BE2C (cell line): ENCODE measurements around the gene CEP85L.

Experiments used
- DNase-seq: peaks from one replicate; pipeline ENCODE4 v3.0.0-alpha.2; 2020
- H3K27me3 ChIP-seq: fragments of 250-450 bp; sonication (Bioruptor Pico); 2 replicates; pipeline ENCODE4 v1.5.1; 2020; ENCODE audit warnings: mild to moderate bottlenecking
- H3K36me3 ChIP-seq: fragments of 250-450 bp; sonication (Bioruptor Pico); 2 replicates; pipeline ENCODE4 v1.5.1; 2020; ENCODE audit warnings: mild to moderate bottlenecking
- H3K4me1 ChIP-seq: fragments of 250-450 bp; sonication (Bioruptor Pico); 2 replicates; pipeline ENCODE4 v1.5.1; 2020
- H3K4me3 ChIP-seq: 2 replicates; pipeline ENCODE4 v1.5.1; 2011; ENCODE audit warnings: low read depth, low read length
- H3K9me3 ChIP-seq: fragments of 250-450 bp; sonication (Bioruptor Pico); 2 replicates; pipeline ENCODE4 v1.5.1; 2020
- CTCF ChIP-seq: IDR thresholded peaks from 2 replicates; pipeline ENCODE4 v1.5.1; 2012; ENCODE audit warnings: mild to moderate bottlenecking, low read depth, low read length

The CEP85L gene

GRCh38 chr6:118621799-118622470 is 29.5 kb downstream of the CEP85L start:
- DNase-seq = no peak
- Histone ChIP-seq H3K27me3 (no peaks in the 10 kb centered on the region), H3K4me1 (peaks cover 4% of the 10 kb centered on the region; the same call in 1 of the 2 replicates), H3K9me3 (no peaks in the 10 kb centered on the region), H3K36me3 (peaks cover 4% of the 10 kb centered on the region; the same call in 1 of the 2 replicates), H3K4me3 (no peak overlapping the region)
- no peak for TF ChIP-seq CTCF

- Histone ChIP-seq H3K36me3 (no peaks in the 10 kb centered on the region), H3K9me3 (no peaks in the 10 kb centered on the region), H3K4me1 (peaks cover 4% of the 10 kb centered on the region; the same call in 1 of the 2 replicates), H3K27me3 (no peaks in the 10 kb centered on the region), H3K4me3 (no peak overlapping the region)
- no peak for DNase-seq
- no peak for TF ChIP-seq CTCF
These were observed 31.2 kb downstream of the CEP85L start for GRCh38 chr6:118620202-118620601.

GRCh38 chr6:118618676-118619377 is 32.6 kb downstream of the CEP85L start:
- DNase-seq = peak; percentile 61
- TF ChIP-seq CTCF = peak; percentile 93

GRCh38 chr6:118617417-118617816 is 34.0 kb downstream of the CEP85L start:
- Histone ChIP-seq H3K4me3 (no peak overlapping the region), H3K9me3 (no peaks in the 10 kb centered on the region), H3K36me3 (no peaks in the 10 kb centered on the region), H3K27me3 (no peaks in the 10 kb centered on the region), H3K4me1 (peaks cover 4% of the 10 kb centered on the region; the same call in 1 of the 2 replicates)
- no peak for DNase-seq
- no peak for TF ChIP-seq CTCF

More at GRCh38 chr6:118618676-118619377, 32.6 kb downstream of the CEP85L start:
- Histone ChIP-seq H3K9me3 (no peaks in the 10 kb centered on the region), H3K4me3 (no peak overlapping the region), H3K4me1 (peaks cover 4% of the 10 kb centered on the region; the same call in 1 of the 2 replicates), H3K27me3 (no peaks in the 10 kb centered on the region), H3K36me3 (no peaks in the 10 kb centered on the region)

- no peak for TF ChIP-seq CTCF
- DNase-seq = no peak
- no peaks in the 10 kb centered on the region for H3K9me3 ChIP-seq
- no peaks in the 10 kb centered on the region for H3K36me3 ChIP-seq
- no peaks in the 10 kb centered on the region for H3K4me1 ChIP-seq
- no peaks in the 10 kb centered on the region for H3K27me3 ChIP-seq
- H3K4me3 ChIP-seq = no peak overlapping the region
These were observed 40.1 kb downstream of the CEP85L start for GRCh38 chr6:118611334-118611733.

GRCh38 chr6:118606858-118607257 is 44.5 kb downstream of the CEP85L start:
- H3K4me1 ChIP-seq = no peaks in the 10 kb centered on the region; the same call in 1 of the 2 replicates
- H3K9me3 ChIP-seq = no peaks in the 10 kb centered on the region
- no peak overlapping the region for H3K4me3 ChIP-seq
- no peaks in the 10 kb centered on the region for H3K36me3 ChIP-seq
- no peak for TF ChIP-seq CTCF
- no peak for DNase-seq
- no peaks in the 10 kb centered on the region for H3K27me3 ChIP-seq
